NT2/D1 (cell line): ENCODE data around the gene C15orf40.

Experiments
- DNase-seq: peaks from one replicate; pipeline ENCODE4 v3.0.0-alpha.2; 2011; ENCODE audit warnings: low read depth, low spot score
- H3K27me3 ChIP-seq: 2 replicates; pipeline ENCODE4 v1.6.0; 2011; ENCODE audit warnings: mild to moderate bottlenecking; ENCODE audit not compliant: insufficient read length, insufficient read depth
- H3K36me3 ChIP-seq: 2 replicates; pipeline ENCODE4 v1.6.1; 2011; ENCODE audit warnings: mild to moderate bottlenecking, low read length, mixed read lengths; ENCODE audit not compliant: insufficient read depth, insufficient read length
- H3K4me1 ChIP-seq: 2 replicates; pipeline ENCODE4 v1.5.1; 2011; ENCODE audit not compliant: insufficient read depth, insufficient read length
- H3K4me3 ChIP-seq: 2 replicates; pipeline ENCODE4 v1.5.1; 2011; ENCODE audit warnings: low read depth; ENCODE audit not compliant: insufficient read length
- H3K9ac ChIP-seq: 2 replicates; pipeline ENCODE4 v1.6.0; 2011; ENCODE audit warnings: low read depth; ENCODE audit not compliant: insufficient read length
- H3K9me3 ChIP-seq: 2 replicates; pipeline ENCODE4 v1.5.1; 2011; ENCODE audit warnings: mild to moderate bottlenecking, low read length; ENCODE audit not compliant: insufficient read depth
- SUZ12 ChIP-seq: IDR thresholded peaks from 2 replicates; pipeline ENCODE4 v1.6.1; 2011; ENCODE audit not compliant: insufficient read length, insufficient read depth; ENCODE audit errors: extremely low read depth
- YY1 ChIP-seq: IDR thresholded peaks from 2 replicates; pipeline ENCODE4 v1.6.1; 2011; ENCODE audit not compliant: insufficient read length, insufficient read depth
- ZNF274 ChIP-seq: IDR thresholded peaks from 2 replicates; pipeline ENCODE4 v1.6.1; 2011; ENCODE audit warnings: mild to moderate bottlenecking, low read depth, low read length

The C15orf40 gene

GRCh38 chr15:83011271-83012075 is at the start of gene C15orf40:
C15orf40 (minus strand) TSS chr15:83011639; CDS start chr15:83011607, 32 bp downstream.
- Histone ChIP-seq H3K4me1 (peaks cover 4% of the 10 kb centered on the region), H3K9me3 (peaks cover 25% of the 10 kb centered on the region), H3K9ac (peak within 1 kb of the TSS; percentile 98), H3K27me3 (no peaks in the 10 kb centered on the region), H3K4me3 (peak within 1 kb of the TSS; percentile 99), H3K36me3 (peaks cover 48% of the 10 kb centered on the region)
- DNase-seq: peak; percentile 93
- TF ChIP-seq ZNF274: no peak
- peak; percentile 9 for TF ChIP-seq YY1
- TF ChIP-seq SUZ12: no peak

DNA sequence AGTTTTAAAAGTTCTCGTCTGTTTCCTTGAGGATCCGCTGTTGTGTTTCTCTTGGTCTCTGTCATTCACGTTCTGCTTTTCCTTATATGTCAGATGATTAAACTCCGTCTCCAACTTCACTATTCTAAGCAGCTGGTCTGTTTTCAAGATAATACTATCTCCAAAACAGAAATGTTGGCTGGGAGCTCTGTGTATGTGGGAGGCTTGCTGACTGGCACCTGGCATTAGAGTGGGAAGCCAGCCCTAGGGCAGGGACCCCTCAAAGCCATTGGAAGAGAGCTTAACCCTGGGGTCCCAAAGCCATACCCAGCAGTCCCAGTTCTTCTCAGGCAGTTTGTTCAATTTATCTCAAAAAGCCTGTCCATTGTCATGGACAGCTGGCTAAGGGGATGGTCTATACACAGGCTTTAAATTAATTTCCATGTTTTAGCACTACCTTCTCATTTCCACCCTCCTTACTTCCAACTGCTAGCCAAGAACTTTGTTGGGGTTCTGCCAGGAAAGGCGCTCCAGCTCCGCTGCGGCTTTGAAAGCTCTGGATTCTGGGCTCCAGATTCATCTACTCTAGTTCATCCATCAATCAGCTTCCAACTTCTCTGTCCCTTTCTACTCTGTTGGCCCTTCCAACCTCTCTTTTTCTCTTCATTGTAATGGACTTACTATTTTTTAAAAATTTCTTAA is 46.4 kb upstream of the C15orf40 start:
- no peaks in the 10 kb centered on the region for H3K4me1 ChIP-seq
- no peak for TF ChIP-seq YY1
- peaks cover 62% of the 10 kb centered on the region for H3K36me3 ChIP-seq
- no peaks in the 10 kb centered on the region for H3K9me3 ChIP-seq
- H3K4me3 ChIP-seq: no peak overlapping the region
- no peaks in the 10 kb centered on the region for H3K27me3 ChIP-seq
- no peak overlapping the region for H3K9ac ChIP-seq
- no peak for DNase-seq

DNA sequence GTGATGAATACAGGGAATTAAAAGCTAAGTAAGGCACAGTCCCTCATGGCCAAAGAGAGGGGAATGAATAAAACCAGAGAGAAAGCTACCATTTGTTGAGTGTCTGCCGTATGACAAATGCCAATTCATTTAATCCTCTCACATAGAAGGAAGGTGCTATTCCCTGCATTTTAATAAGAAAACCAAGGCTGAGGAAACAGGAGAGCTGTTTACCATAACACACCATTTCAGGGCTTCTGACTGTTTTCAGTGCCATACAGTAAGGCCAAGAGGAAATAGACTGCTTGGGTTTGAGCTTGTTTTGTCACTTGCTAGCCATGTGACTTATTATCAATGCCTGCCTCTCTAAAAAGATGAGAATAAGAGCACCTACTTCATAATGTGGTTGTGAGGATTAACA is 45.6 kb upstream of the C15orf40 start:
- TF ChIP-seq SUZ12: no peak
- no peak for TF ChIP-seq ZNF274
- no peak for TF ChIP-seq YY1
- Histone ChIP-seq H3K9me3 (no peaks in the 10 kb centered on the region), H3K27me3 (no peaks in the 10 kb centered on the region), H3K36me3 (peaks cover 59% of the 10 kb centered on the region), H3K4me3 (no peak overlapping the region), H3K4me1 (no peaks in the 10 kb centered on the region), H3K9ac (no peak overlapping the region)
- peak; percentile 27 for DNase-seq

DNA sequence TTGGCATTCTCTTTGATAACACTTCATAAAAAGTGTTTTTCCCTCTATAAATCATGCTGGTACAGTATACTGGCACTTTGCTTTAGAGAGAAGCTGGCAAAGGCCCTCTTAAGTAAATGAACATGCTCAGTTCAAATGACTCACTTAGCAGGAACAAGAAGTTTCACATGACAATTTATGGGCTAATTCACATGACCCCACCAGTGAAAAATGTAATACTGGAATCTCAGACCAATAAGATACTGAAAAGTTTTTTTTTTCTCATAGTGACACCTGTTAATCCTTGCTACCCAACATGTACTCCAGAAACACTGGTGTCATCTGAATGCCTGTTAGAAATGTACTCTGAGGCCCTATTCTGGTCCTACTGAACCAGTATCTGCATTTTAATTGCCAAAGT is 41.7 kb upstream of the C15orf40 start:
- peaks cover 78% of the 10 kb centered on the region for H3K36me3 ChIP-seq
- DNase-seq: no peak

GRCh38 chr15:83046558-83047127 is 35.2 kb upstream of the C15orf40 start:
- DNase-seq: no peak
- TF ChIP-seq YY1: no peak
- TF ChIP-seq ZNF274: no peak
- no peak for TF ChIP-seq SUZ12
- Histone ChIP-seq H3K9ac (no peak overlapping the region), H3K27me3 (no peaks in the 10 kb centered on the region), H3K4me3 (no peak overlapping the region), H3K9me3 (no peaks in the 10 kb centered on the region), H3K4me1 (no peaks in the 10 kb centered on the region), H3K36me3 (peaks cover 91% of the 10 kb centered on the region)

More for the DNA sequence above, 41.7 kb upstream of the C15orf40 start:
- Histone ChIP-seq H3K4me3 (no peak overlapping the region), H3K9me3 (no peaks in the 10 kb centered on the region), H3K9ac (no peak overlapping the region), H3K27me3 (no peaks in the 10 kb centered on the region), H3K4me1 (no peaks in the 10 kb centered on the region)
- TF ChIP-seq YY1 (no peak), ZNF274 (no peak), SUZ12 (no peak)

DNA sequence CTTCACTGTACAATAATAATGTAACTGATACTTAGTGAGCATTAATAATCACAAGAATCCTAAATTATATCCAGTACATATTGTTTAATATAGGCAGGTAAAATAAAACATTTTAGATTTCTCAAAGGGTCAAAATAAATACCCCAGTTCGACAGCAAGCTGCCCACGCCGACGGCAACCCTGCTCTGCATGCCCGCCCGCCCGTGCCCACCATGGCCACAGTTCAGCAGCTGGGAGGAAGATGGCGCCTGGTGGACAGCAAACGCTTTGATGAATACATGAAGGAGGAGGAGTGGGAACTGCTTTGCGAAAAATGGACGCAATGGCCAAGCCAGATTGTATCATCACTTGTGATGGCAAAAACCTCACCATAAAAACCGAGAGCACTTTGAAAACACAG is 32.7 kb upstream of the C15orf40 start:
- TF ChIP-seq SUZ12 (no peak), YY1 (no peak), ZNF274 (no peak)
- H3K27me3 ChIP-seq: no peaks in the 10 kb centered on the region
- no peak for DNase-seq
- H3K4me3 ChIP-seq: no peak overlapping the region
- H3K36me3 ChIP-seq: peaks cover 96% of the 10 kb centered on the region
- no peaks in the 10 kb centered on the region for H3K4me1 ChIP-seq
- H3K9ac ChIP-seq: no peak overlapping the region
- H3K9me3 ChIP-seq: no peaks in the 10 kb centered on the region

DNA sequence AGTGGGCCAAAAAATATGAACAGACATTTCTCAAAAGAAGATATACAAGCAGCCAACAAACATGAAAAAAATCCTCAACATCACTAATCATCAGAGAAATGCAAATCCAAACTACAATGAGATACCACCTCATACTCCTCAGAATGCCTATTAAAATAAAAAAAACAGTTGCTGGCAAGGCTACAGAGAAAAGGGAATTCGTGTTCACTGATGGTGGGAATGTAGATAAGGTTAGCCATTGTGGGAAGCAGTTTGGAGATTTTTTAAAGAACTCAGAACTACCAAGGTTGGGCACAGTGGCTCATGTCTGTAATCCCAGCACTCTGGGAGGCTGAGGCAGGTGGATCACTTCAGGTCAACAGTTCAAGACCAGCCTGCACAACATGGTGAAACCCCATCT is 27.8 kb upstream of the C15orf40 start:
- DNase-seq: no peak
- Histone ChIP-seq H3K4me1 (no peaks in the 10 kb centered on the region), H3K4me3 (no peak overlapping the region), H3K9ac (no peak overlapping the region), H3K27me3 (no peaks in the 10 kb centered on the region), H3K36me3 (peaks cover 58% of the 10 kb centered on the region), H3K9me3 (no peaks in the 10 kb centered on the region)
- TF ChIP-seq YY1 (no peak), SUZ12 (no peak), ZNF274 (no peak)
